HG02885 (cell line): ENCODE data around the gene SLC6A3.

Source experiments
- ATAC-seq: cut with Tn5 transposase; IDR thresholded peaks from one replicate; pipeline ENCODE4 v1.9.1; 2021; ENCODE audit warnings: mild to moderate bottlenecking; ENCODE audit not compliant: unreplicated experiment, poor library complexity

Gene SLC6A3

DNA sequence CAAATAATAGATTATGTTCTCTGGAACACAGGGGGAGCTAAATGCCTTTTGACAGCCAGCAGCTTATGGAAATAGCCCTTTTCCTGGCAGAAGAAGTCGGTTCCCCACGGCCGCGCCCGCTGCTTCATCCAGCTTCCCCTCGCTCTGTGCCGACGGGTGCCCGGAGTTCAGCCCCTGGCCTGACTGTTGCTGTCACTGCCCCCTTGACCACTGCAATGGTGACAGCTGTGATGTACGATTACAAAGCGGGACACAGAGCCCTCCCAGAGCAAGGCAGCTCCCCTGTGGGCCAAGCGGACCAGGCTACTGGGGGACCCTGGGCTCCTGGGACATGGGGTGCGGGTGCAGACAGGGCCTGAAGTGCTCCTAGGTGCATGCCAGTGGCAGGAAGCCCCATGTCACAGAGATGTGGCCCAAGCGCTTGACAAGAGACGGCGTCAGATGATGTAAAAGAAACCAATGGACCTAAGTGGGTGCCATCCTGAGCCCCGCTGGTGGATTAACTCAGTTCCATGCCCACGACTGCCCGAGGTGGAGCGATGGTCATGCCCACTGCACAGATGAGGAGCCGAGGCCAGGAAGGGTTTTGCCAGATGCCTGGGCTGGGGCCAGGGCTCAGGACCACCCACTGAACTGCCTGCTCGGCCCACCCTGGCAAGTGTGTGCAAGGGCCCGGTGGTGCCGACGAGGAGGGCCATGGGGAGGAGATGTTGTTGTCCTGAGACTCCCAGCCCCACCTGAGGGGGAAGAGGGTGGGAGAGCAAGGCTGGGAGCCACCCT, 87.1 kb downstream of the SLC6A3 start:
- no peak for ATAC-seq

DNA sequence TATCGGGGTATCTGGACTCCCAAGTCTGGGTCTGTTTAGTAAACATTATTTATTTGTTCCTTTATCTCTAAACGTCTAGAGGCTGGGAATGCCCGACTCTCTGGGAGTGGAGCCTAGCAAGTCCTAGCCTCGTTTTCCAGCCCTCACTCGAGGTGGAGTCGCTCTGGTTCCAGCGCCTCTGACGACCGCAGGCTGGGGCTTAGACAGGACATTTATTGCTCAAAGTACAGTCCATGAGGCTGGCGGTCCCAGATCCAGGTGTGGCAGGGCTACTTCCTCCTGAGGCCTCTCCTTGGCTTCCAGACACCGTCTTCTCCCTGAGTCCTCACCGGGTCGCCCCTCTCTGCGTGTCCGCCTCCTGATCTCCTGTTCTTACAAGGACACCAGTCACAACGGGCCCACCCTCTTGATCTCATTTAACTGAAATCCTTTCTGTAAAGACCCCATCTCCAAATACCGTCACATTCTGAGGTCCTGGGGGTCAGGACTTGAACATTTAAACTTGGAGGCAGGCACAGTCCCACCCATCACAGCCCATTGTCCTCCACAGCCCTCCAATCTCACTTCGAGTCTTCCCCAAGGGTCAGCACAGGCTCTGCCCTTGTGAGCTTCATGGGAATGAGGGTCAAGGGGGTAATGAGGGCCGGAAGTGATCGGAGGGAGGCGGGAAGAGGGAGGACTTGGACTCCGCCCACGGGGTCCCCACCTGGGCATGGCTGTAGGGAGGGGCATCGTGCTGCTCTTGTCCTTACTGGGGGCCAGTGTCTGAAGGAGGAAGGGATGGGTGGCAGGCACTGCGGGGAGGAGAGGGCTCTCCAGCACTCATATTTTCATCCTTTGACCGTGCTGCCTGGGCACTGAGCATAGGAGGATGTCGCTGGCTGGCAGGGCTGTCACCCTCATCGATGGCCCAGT, 88.1 kb downstream of the SLC6A3 start:
- no peak for ATAC-seq

DNA sequence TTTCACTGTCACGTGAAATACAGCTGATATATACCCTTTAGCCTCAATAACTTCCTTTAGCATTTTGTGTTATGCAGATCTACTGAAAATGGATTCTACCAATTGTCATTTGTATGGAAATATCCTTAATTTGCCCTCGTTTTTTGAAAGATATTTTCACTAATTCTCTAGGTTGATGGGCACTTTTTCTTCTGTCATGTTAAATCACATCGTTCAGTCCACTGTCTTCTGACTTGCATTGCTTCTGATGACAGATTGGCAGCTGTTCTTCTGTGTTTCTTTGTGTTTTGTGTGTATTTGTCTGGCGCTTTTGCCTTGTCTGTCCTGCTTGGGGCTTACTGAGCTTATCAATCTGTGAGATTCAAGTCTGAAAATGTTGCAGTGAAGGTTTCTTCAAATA, 90.7 kb downstream of the SLC6A3 start:
- no peak for ATAC-seq

DNA sequence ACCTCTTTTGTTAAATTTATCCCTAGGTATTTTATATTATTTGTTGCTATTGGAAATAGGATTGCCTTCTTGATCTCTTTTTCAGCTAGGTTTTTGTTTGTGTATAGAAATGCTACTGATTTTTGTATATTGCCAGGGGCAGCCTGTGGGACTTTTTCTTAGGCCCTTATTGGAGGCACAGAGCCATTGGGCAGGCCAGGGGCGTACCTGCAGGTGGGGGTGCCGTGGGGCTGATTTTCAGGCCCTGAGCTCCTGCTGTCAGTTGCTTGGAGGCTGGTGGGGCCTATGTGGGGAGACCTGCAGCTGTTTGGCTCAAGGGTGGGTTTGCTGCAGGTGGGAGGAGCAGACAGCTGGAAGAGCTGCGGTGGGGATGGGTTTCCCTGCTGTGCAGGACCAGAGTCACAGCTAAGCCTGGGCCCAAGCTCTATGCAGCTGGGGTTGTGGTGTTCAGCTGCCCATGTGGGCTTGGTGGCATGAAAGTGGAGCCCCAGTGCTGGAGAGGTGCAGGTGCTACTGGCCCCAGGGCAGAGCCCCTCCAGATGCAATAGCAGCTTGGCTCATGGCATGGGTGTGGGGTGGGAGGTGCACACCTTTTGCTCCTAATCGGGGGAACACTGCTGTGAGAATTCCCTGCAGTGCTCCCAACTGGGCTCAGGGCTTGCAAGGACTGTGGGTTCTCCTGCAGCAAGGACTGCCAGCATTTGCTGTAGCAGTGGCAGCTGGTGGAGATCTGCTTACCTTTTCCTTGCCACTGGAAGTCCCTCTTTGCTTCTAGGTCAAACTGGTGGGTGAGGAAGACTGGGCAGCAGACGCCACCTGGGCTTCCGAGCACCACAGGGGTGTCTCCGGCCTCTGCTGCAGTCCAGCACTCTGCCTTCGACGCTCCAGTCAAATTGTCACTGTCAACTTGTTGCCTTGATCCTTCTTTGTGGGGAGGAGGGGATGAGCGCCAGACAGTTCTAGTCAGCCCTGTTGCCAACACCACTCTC, 92.7 kb downstream of the SLC6A3 start:
- no peak for ATAC-seq

GRCh38 chr5:1351156-1351555, 94.1 kb downstream of the SLC6A3 start:
- ATAC-seq, result no peak

GRCh38 chr5:1349246-1349645, 96.0 kb downstream of the SLC6A3 start:
- no peak for ATAC-seq

DNA sequence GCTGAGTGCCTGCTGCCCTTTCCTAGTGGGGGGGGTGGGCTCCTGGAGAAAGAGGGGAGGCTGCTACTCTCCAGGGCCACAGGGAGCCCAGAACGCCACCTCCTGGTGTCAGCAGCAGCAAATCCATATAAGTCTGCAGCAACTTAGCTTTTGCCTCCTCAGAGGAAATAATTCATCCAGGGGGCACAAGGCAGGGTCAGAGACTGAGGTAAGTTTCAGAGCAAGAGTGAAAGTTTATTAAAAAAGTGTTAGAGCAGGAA, 96.3 kb downstream of the SLC6A3 start:
- ATAC-seq, result no peak

DNA sequence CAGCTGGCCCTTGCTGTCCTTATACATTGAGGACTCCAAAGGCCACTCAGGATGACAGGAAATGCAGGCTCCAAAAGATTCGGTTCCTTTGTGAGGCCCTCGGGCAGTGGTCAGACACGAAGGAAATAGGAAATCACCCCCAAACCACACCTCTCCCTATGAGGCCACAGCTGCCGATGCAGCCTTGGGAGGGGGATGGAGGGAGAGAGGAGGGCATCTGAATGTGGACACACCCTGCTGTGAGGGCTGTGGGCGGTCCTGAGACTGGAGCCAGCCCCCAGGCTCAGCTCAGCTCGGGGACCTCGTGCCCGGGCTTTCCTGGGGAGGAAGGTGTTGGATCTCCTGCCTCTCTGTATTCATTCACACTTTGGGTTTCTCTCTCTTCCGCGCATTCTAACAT, 97.7 kb downstream of the SLC6A3 start:
- ATAC-seq, result no peak

DNA sequence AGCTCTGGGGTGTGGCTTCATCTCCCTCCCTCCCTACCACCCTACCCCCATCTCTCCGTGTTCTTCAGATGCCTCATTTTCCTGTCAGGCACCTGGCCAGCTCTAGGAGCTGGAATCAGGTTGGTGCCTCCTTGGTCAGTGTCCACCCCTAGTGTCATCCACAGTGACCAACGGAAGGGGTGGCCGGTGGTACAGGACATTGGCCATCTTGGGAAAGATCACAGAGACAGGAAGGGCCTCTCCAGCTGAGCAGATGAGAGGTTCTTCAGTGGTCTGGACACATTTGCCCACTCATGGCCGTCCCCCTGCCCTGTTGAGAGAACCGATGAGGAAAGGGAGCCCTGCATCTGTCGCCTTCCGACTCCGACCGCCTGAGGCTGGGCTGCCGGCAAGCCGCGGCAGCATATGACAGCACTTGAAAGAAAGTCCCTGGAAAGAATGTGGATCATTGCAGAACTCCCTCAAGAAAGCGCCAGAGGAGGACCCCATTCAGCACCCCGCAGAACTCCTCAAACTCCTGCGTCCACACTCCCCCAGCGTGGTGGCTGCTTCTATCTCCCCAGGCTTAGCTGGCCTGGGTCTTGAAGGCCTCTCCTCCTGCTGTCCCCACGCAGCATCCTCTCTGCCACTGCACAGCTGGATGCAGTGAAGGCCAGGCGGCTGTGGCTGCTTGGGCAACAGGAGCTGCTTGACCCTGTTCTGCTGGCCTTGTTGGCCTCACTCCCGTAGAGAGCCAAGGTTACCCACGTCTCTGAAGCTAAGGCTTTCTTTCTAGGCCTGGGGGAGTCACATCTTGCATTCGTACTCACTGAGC, 98.4 kb downstream of the SLC6A3 start:
- ATAC-seq, result no peak

DNA sequence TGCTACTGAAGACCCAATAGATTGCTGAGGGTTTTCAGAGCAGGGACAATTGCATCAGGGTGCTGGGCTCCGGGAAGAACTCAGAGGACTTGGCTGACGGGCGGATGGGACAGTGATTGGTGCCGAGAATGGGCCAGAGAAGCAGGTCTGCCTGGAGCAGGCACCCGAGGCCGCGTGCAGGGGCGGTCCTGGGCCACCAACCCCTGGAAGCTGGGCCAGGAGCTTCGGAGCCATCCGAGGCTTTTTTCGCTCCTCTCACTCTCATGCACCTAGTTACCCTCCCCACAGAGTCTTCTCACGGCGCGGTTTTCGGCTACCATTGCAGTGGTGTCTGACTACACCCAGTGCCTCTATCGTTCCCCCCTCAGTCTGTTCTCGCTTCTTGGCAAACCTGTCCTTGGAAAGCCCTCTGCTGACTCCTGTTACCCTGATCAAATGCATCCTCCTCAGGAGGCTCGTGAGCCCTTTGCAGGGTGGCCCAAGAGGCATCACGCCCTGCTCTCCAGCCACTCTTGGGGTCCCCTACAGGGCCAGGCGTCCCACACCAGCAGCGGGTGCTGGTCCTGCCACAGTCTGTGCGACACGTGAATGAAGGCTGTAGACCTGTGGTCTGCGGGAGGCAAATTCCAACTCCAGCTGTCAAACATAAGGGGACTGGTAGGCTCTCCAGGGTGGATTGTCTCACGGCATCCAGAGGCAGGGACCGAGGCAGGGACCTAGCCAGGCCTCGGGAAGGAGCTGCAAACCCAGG, 99.2 kb downstream of the SLC6A3 start:
- no peak for ATAC-seq

- ATAC-seq, result peak; percentile 81
Measured at GRCh38 chr5:1344975-1345838, 100.0 kb downstream of the SLC6A3 start, which contains the start of gene CLPTM1L. CLPTM1L (minus strand) TSS chr5:1345099; CDS start chr5:1344841, 258 bp downstream.

- ATAC-seq, result peak; percentile 23
Measured at GRCh38 chr5:1343931-1344901, 101.0 kb downstream of the SLC6A3 start.

DNA sequence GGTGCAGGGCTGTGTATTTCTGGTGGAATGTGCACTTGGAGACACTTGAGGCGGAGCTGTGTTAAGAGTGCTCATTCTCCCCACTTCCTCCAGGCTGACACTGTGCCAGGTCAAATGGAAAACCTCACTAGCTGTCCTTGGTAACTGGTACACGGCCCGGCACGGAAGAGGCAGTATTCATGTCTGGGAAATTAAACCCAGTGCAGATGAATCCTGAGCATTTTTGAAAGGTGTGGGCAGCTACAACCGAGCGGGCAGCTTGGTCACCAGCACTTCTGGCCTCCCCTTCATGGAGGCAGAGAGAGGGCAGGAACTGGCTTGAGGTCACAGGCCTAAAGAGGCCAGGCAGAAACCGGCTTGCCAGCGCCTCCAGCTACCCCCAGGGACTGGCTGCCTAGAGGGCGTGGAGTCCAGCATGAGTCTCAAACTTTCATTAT, 101.9 kb downstream of the SLC6A3 start:
- no peak for ATAC-seq
